GM23338 (cell line): ENCODE results near the gene TIE1. TPM values are rescaled to one million over a fixed set of nuclear protein-coding genes. Genes with fewer than 3 reads are reported as not detected.

Experiments used
- ATAC-seq: fragments of 200-7000 bp; cut with Tn5 transposase; 3 replicates; pipeline ENCODE4 v1.9.1; 2020
- DNase-seq: peaks from one replicate; pipeline ENCODE4 v3.0.0-alpha.2; 2015; ENCODE audit warnings: low spot score
- H2AFZ ChIP-seq: fragments of 200-600 bp; sonication (generic); 2 replicates; pipeline ENCODE4 v1.8.0; 2016; ENCODE audit warnings: antibody characterized with exemption, mild to moderate bottlenecking, moderate library complexity
- H3F3A ChIP-seq: fragments of 200-600 bp; sonication (generic); replicated peaks from 2 replicates; pipeline ENCODE4 v1.8.0; 2017; ENCODE audit warnings: antibody characterized with exemption, mixed run types, low read depth
- H3K27ac ChIP-seq: fragments of 200-600 bp; sonication (generic); 2 replicates; pipeline ENCODE4 v1.6.1; 2016; ENCODE audit warnings: low read depth
- H3K27me3 ChIP-seq: fragments of 200-600 bp; sonication (generic); 2 replicates; pipeline ENCODE4 v1.8.0; 2016; ENCODE audit warnings: mild to moderate bottlenecking, mixed run types, moderate library complexity; ENCODE audit not compliant: insufficient read depth
- H3K36me3 ChIP-seq: fragments of 200-600 bp; sonication (generic); 2 replicates; pipeline ENCODE4 v1.8.0; 2016; ENCODE audit warnings: mild to moderate bottlenecking; ENCODE audit not compliant: insufficient read depth
- H3K4me1 ChIP-seq: fragments of 200-600 bp; sonication (generic); 2 replicates; pipeline ENCODE4 v1.8.0; 2016; ENCODE audit warnings: mild to moderate bottlenecking, moderate library complexity; ENCODE audit not compliant: insufficient read depth
- H3K4me2 ChIP-seq: fragments of 200-600 bp; sonication (generic); 2 replicates; pipeline ENCODE4 v1.7.1; 2017; ENCODE audit warnings: mixed run types
- H3K4me3 ChIP-seq: fragments of 200-600 bp; sonication (generic); 2 replicates; pipeline ENCODE4 v1.6.1; 2016; ENCODE audit warnings: mixed run types
- H3K79me2 ChIP-seq: fragments of 200-600 bp; sonication (generic); replicated peaks from 2 replicates; pipeline ENCODE4 v1.8.0; 2017; ENCODE audit warnings: mild to moderate bottlenecking; ENCODE audit not compliant: insufficient read depth
- H3K9me2 ChIP-seq: fragments of 200-600 bp; sonication (generic); 2 replicates; pipeline ENCODE4 v1.8.0; 2017; ENCODE audit not compliant: insufficient read depth
- H4K20me1 ChIP-seq: fragments of 200-600 bp; sonication (generic); replicated peaks from 2 replicates; pipeline ENCODE4 v1.8.0; 2017; ENCODE audit warnings: mild to moderate bottlenecking; ENCODE audit not compliant: insufficient read depth
- H3K27ac Mint-ChIP-seq: 2 replicates; pipeline ENCODE4 v1.8.0; 2020; ENCODE audit warnings: inconsistent platforms, mild to moderate bottlenecking, moderate library complexity, mixed read lengths
- H3K27me3 Mint-ChIP-seq: 3 replicates; pipeline ENCODE4 v1.8.0; 2022; ENCODE audit warnings: low read depth, mild to moderate bottlenecking, moderate library complexity, mixed read lengths, inconsistent platforms; ENCODE audit not compliant: insufficient read depth, poor library complexity
- H3K36me3 Mint-ChIP-seq: 3 replicates; pipeline ENCODE4 v1.8.0; 2021; ENCODE audit warnings: low read depth, mild to moderate bottlenecking, inconsistent platforms, moderate library complexity, mixed read lengths
- H3K4me1 Mint-ChIP-seq: 3 replicates; pipeline ENCODE4 v1.8.0; 2020; ENCODE audit warnings: mild to moderate bottlenecking, inconsistent platforms, mixed read lengths
- H3K4me3 Mint-ChIP-seq: 3 replicates; pipeline ENCODE4 v1.8.0; 2021; ENCODE audit warnings: moderate library complexity, mild to moderate bottlenecking, inconsistent platforms, mixed read lengths
- H3K9me3 Mint-ChIP-seq: 3 replicates; pipeline ENCODE4 v1.8.0; 2020; ENCODE audit warnings: moderate library complexity, mild to moderate bottlenecking, inconsistent platforms, mixed read lengths
- CTCF ChIP-seq, 2 experiments: fragments of 200-600 bp in 1 of 2; sonication (generic) in 1 of 2; conservative IDR thresholded peaks; 2 replicates each; pipeline versions ENCODE4 v1.5.1 to v1.6.1; 2016 to 2017; ENCODE audit warnings: antibody characterized with exemption in 2 of 2, low read depth in 2 of 2, mild to moderate bottlenecking in 2 of 2, moderate library complexity in 1 of 2
- JUNB ChIP-seq: IDR thresholded peaks from one replicate; pipeline ENCODE4 v1.6.1; 2016; ENCODE audit warnings: antibody characterized with exemption; ENCODE audit not compliant: unreplicated experiment
- POLR2AphosphoS5 ChIP-seq: IDR thresholded peaks from 2 replicates; pipeline ENCODE4 v1.6.1; 2016; ENCODE audit warnings: antibody characterized with exemption, low read depth
- REST ChIP-seq: IDR thresholded peaks from one replicate; pipeline ENCODE4 v1.6.1; 2018; ENCODE audit warnings: antibody characterized with exemption; ENCODE audit not compliant: unreplicated experiment
- STAT1 ChIP-seq: IDR thresholded peaks from one replicate; pipeline ENCODE4 v1.6.1; 2016; ENCODE audit warnings: antibody characterized with exemption; ENCODE audit not compliant: unreplicated experiment
- polyA plus RNA-seq: library from polyadenylated mRNA; unstranded; fragments of >200 nt; fragmentation: Nextera tagmentation; extraction: Ambion mirVana; gene quantifications from 2 replicates; pipeline ENCODE4 v1.2.1, GENCODE V29; 2016
- total RNA-seq: library from RNA; depleted of rRNA; stranded (reverse); fragments of >200 nt; shearing (Covaris generic); gene quantifications from 2 replicates; pipeline ENCODE4 v1.2.3, GENCODE V29; 2014

The TIE1 gene
- total and polyA plus RNA-seq, 2 experiments from 2014 or later: 0.37 to 2.3 TPM

- H2AFZ ChIP-seq: no peak overlapping the region
- no peaks in the 10 kb centered on the region for H4K20me1 ChIP-seq
- ATAC-seq (no peak), DNase-seq (no peak)
- H3K79me2 ChIP-seq: no peaks in the 10 kb centered on the region
- no peak overlapping the region for H3K4me2 ChIP-seq
- Mint-ChIP-seq H3K36me3 (peaks cover 26% of the 10 kb centered on the region), H3K27me3 (peaks cover 6% of the 10 kb centered on the region), H3K9me3 (peaks cover 68% of the 10 kb centered on the region), H3K4me1 (no peaks in the 10 kb centered on the region), H3K27ac (no peak overlapping the region), H3K4me3 (no peak overlapping the region)
- H3K4me1 ChIP-seq: no peaks in the 10 kb centered on the region
- no peaks in the 10 kb centered on the region; the same call in 1 of the 2 replicates for H3K36me3 ChIP-seq
- no peaks in the 10 kb centered on the region for H3F3A ChIP-seq
- H3K9me2 ChIP-seq: no peaks in the 10 kb centered on the region
- no peak overlapping the region for H3K4me3 ChIP-seq
- H3K27ac ChIP-seq: no peak overlapping the region
- no peaks in the 10 kb centered on the region for H3K27me3 ChIP-seq
- TF ChIP-seq STAT1 (no peak), CTCF (conservative IDR thresholded peaks at IDR 0.05; ENCODE audit: low read depth in 2 of 2) (no peak), JUNB (no peak)
These were observed 49.8 kb upstream of the TIE1 start for GRCh38 chr1:43251024-43251423.

- no peaks in the 10 kb centered on the region; the same call in 1 of the 2 replicates for H3K36me3 ChIP-seq
- Mint-ChIP-seq H3K4me3 (no peak overlapping the region), H3K4me1 (no peaks in the 10 kb centered on the region), H3K36me3 (peaks cover 25% of the 10 kb centered on the region), H3K27me3 (peaks cover 2% of the 10 kb centered on the region), H3K9me3 (peaks cover 64% of the 10 kb centered on the region), H3K27ac (no peak overlapping the region)
- H3K4me3 ChIP-seq: no peak overlapping the region
- ATAC-seq: no peak
- no peak for DNase-seq
- H3K27ac ChIP-seq: no peak overlapping the region
- no peak overlapping the region for H3K4me2 ChIP-seq
- no peaks in the 10 kb centered on the region for H3K4me1 ChIP-seq
- H3K79me2 ChIP-seq: no peaks in the 10 kb centered on the region
- H3F3A ChIP-seq: no peaks in the 10 kb centered on the region
- no peak overlapping the region for H2AFZ ChIP-seq
- no peaks in the 10 kb centered on the region for H3K27me3 ChIP-seq
- TF ChIP-seq REST (no peak), JUNB (no peak), POLR2AphosphoS5 (no peak)
- peaks cover 4% of the 10 kb centered on the region; the same call in 1 of the 2 replicates for H3K9me2 ChIP-seq
- H4K20me1 ChIP-seq: no peaks in the 10 kb centered on the region
These were observed 48.6 kb upstream of the TIE1 start for GRCh38 chr1:43252225-43252624.
